IMR-90 (cell line): ENCODE results near the gene GAS7. TPM values are rescaled to one million over a fixed set of nuclear protein-coding genes. Genes with fewer than 3 reads are reported as not detected.

Source experiments
- ATAC-seq: fragments of 200-7000 bp; cut with Tn5 transposase; 2 replicates; pipeline ENCODE4 v1.9.1; 2020; ENCODE audit warnings: low read depth, mild to moderate bottlenecking, moderate library complexity
- BruUV-seq: library from RNA; stranded (reverse); fragments of 400-500 nt; replicated peaks from 2 replicates; lab custom pipeline; 2021; lab: Mats Ljungman, UMichigan
- CTCF ChIA-PET: fragments of 300-600 bp; formaldehyde crosslinking; extraction: SDS; loops from one replicate; lab custom pipeline; 2021; ENCODE audit warnings: antibody characterized with exemption; lab: Yijun Ruan, JAX
- POLR2A ChIA-PET: fragments of 300-600 bp; sonication (Branson Sonifier 250); formaldehyde crosslinking; loops from one replicate; lab custom pipeline; 2022; ENCODE audit warnings: antibody characterized with exemption; ENCODE audit not compliant: unreplicated experiment; lab: Charles Lee
- DNase-seq: peaks from one replicate; pipeline ENCODE4 v3.0.0; 2013
- H2AFZ ChIP-seq: replicated peaks from 2 replicates; pipeline ENCODE3; 2013; ENCODE audit warnings: low read length, mild to moderate bottlenecking; ENCODE audit not compliant: poor library complexity
- H2AK5ac ChIP-seq: 2 replicates; pipeline ENCODE4 v1.6.1; 2013; ENCODE audit warnings: low read depth, low read length, inconsistent platforms
- H2AK9ac ChIP-seq: replicated peaks from 2 replicates; pipeline ENCODE3; 2013; ENCODE audit warnings: mild to moderate bottlenecking, low read depth, low read length, moderate library complexity; ENCODE audit not compliant: poor library complexity
- H2BK120ac ChIP-seq: 2 replicates; pipeline ENCODE4 v1.6.1; 2013; ENCODE audit warnings: low read depth, low read length, inconsistent platforms
- H2BK15ac ChIP-seq: 3 replicates; pipeline ENCODE4 v1.6.1; 2013; ENCODE audit warnings: low read depth, low read length, inconsistent platforms
- H2BK20ac ChIP-seq: 2 replicates; pipeline ENCODE4 v1.6.1; 2013; ENCODE audit warnings: low read depth, mild to moderate bottlenecking, inconsistent platforms, low read length, moderate library complexity
- H2BK5ac ChIP-seq: 2 replicates; pipeline ENCODE4 v1.6.1; 2013; ENCODE audit warnings: mild to moderate bottlenecking, low read depth, low read length, inconsistent platforms; ENCODE audit not compliant: poor library complexity, severe bottlenecking
- H3K14ac ChIP-seq: replicated peaks from 2 replicates; pipeline ENCODE4 v1.6.1; 2013; ENCODE audit warnings: low read depth, low read length, inconsistent platforms
- H3K18ac ChIP-seq: 2 replicates; pipeline ENCODE4 v1.6.1; 2013; ENCODE audit warnings: low read depth, low read length, control low read depth
- H3K23ac ChIP-seq: 2 replicates; pipeline ENCODE4 v1.6.1; 2013; ENCODE audit warnings: low read depth, low read length, inconsistent platforms
- H3K27ac ChIP-seq: 2 replicates; pipeline ENCODE4 v1.5.1; 2013; ENCODE audit warnings: mild to moderate bottlenecking, control low read depth, low read length; ENCODE audit not compliant: insufficient read depth
- H3K27me3 ChIP-seq: 2 replicates; pipeline ENCODE4 v1.6.1; 2013; ENCODE audit warnings: low read length; ENCODE audit not compliant: control insufficient read depth, insufficient read depth
- H3K36me3 ChIP-seq: 2 replicates; pipeline ENCODE4 v1.6.1; 2013; ENCODE audit warnings: low read length, mixed read lengths; ENCODE audit not compliant: control insufficient read depth, insufficient read depth
- H3K4ac ChIP-seq: 2 replicates; pipeline ENCODE4 v1.6.1; 2013; ENCODE audit warnings: low read depth, low read length, inconsistent platforms
- H3K4me1 ChIP-seq: 2 replicates; pipeline ENCODE4 v1.6.1; 2013; ENCODE audit warnings: low read length, mixed read lengths; ENCODE audit not compliant: control insufficient read depth, insufficient read depth
- H3K4me2 ChIP-seq: 2 replicates; pipeline ENCODE4 v1.6.1; 2013; ENCODE audit warnings: low read depth, mild to moderate bottlenecking, control low read depth, low read length, moderate library complexity
- H3K4me3 ChIP-seq: 2 replicates; pipeline ENCODE4 v1.5.1; 2013; ENCODE audit warnings: low read depth, mild to moderate bottlenecking, control low read depth, low read length, moderate library complexity; ENCODE audit not compliant: insufficient read depth
- H3K56ac ChIP-seq: 2 replicates; pipeline ENCODE4 v1.6.1; 2013; ENCODE audit warnings: low read length, inconsistent platforms; ENCODE audit not compliant: insufficient read depth; ENCODE audit errors: extremely low read depth
- H3K79me1 ChIP-seq, 2 experiments: 2 replicates each; pipeline ENCODE4 v1.6.1; 2013; ENCODE audit warnings: low read length in 2 of 2, inconsistent platforms in 1 of 2, low read depth in 1 of 2
- H3K9ac ChIP-seq: 2 replicates; pipeline ENCODE4 v1.6.1; 2013; ENCODE audit warnings: low read depth, low read length, control low read depth
- H3K9me1 ChIP-seq: 2 replicates; pipeline ENCODE4 v1.6.1; 2013; ENCODE audit warnings: low read length, inconsistent platforms; ENCODE audit not compliant: insufficient read depth
- H3K9me3 ChIP-seq: 2 replicates; pipeline ENCODE4 v1.6.1; 2013; ENCODE audit warnings: low read length; ENCODE audit not compliant: control insufficient read depth, insufficient read depth
- H4K20me1 ChIP-seq: 2 replicates; pipeline ENCODE4 v1.6.1; 2013; ENCODE audit warnings: low read length, inconsistent platforms; ENCODE audit not compliant: insufficient read depth
- H4K5ac ChIP-seq: 2 replicates; pipeline ENCODE4 v1.6.1; 2013; ENCODE audit warnings: mild to moderate bottlenecking, low read depth, low read length, control low read depth
- H4K8ac ChIP-seq, 2 experiments: 2 replicates each; pipeline ENCODE4 v1.6.1; 2013; ENCODE audit warnings: low read depth in 2 of 2, low read length in 2 of 2, control low read depth in 1 of 2, inconsistent platforms in 1 of 2
- H4K91ac ChIP-seq: 2 replicates; pipeline ENCODE4 v1.6.1; 2013; ENCODE audit warnings: low read depth, low read length, inconsistent platforms; ENCODE audit not compliant: insufficient read depth
- BHLHE40 ChIP-seq: fragments of 150-350 bp; IDR thresholded peaks from 2 replicates; pipeline ENCODE4 v1.6.1; 2016; ENCODE audit warnings: mild to moderate bottlenecking, low read depth, low read length
- CEBPB ChIP-seq: IDR thresholded peaks from 2 replicates; pipeline ENCODE4 v1.6.1; 2012; ENCODE audit warnings: low read depth, low read length, improper control_type of control experiment
- CHD1 ChIP-seq: IDR thresholded peaks from 2 replicates; pipeline ENCODE4 v1.6.1; 2012; ENCODE audit warnings: low read depth, low read length, improper control_type of control experiment
- FOS ChIP-seq: fragments of 150-350 bp; IDR thresholded peaks from 2 replicates; pipeline ENCODE4 v1.6.1; 2016; ENCODE audit warnings: low read depth, low read length
- MAFK ChIP-seq: IDR thresholded peaks from 2 replicates; pipeline ENCODE4 v1.6.1; 2012; ENCODE audit warnings: low read depth, low read length, improper control_type of control experiment
- MAZ ChIP-seq: IDR thresholded peaks from 2 replicates; pipeline ENCODE4 v1.6.1; 2012; ENCODE audit warnings: low read depth, mild to moderate bottlenecking, low read length, improper control_type of control experiment, moderate library complexity, borderline replicate concordance
- MXI1 ChIP-seq: IDR thresholded peaks from 2 replicates; pipeline ENCODE4 v1.6.1; 2012; ENCODE audit warnings: low read depth, mild to moderate bottlenecking, low read length, moderate library complexity, borderline replicate concordance
- POLR2A ChIP-seq: IDR thresholded peaks from 2 replicates; pipeline ENCODE4 v1.6.1; 2012; ENCODE audit warnings: mild to moderate bottlenecking, low read depth, low read length
- RCOR1 ChIP-seq: IDR thresholded peaks from 2 replicates; pipeline ENCODE4 v1.6.1; 2012; ENCODE audit warnings: mild to moderate bottlenecking, low read length, improper control_type of control experiment; ENCODE audit not compliant: insufficient replicate concordance
- RFX5 ChIP-seq: IDR thresholded peaks from 2 replicates; pipeline ENCODE4 v1.8.0; 2012; ENCODE audit warnings: low read depth, mild to moderate bottlenecking, low read length, moderate library complexity
- SMC3 ChIP-seq: fragments of 150-350 bp; IDR thresholded peaks from 2 replicates; pipeline ENCODE4 v1.6.1; 2016; ENCODE audit warnings: low read depth, mild to moderate bottlenecking, antibody characterized with exemption, low read length, moderate library complexity
- WGBS, 2 experiments: methylation state at CpG; one replicate each; pipeline versions ENCODE4 v1.1.5 to v1.1.7; 2013; ENCODE audit warnings: missing lambda C conversion rate in 2 of 2; ENCODE audit not compliant: insufficient read length in 1 of 2; ENCODE audit errors: extremely low coverage in 2 of 2; 5-methylcytosine and 5-hydroxymethylcytosine counted together
- dilution Hi-C: fragments of 300-500 bp; cut with HindIII; formaldehyde crosslinking; loops from one replicate; pipeline ENCODE4 v1.14.3; 2018; ENCODE audit warnings: low sequenced_read_pairs; ENCODE audit not compliant: unreplicated experiment
- in situ Hi-C: fragments of 300-500 bp; cut with MboI; formaldehyde crosslinking; loops from 3 replicates; pipeline ENCODE4 v1.14.3; 2019; ENCODE audit warnings: low sequenced_read_pairs, inconsistent platforms, mixed read lengths
- intact Hi-C: fragments of 100-400 bp; cut with micrococcal nuclease; formaldehyde crosslinking; loops from 2 replicates; pipeline ENCODE4 v1.10.0; 2022
- polyA plus RNA-seq, 3 experiments: library from polyadenylated mRNA; depleted of rRNA; stranded (reverse); fragments of >200 nt; gene quantifications; 2 replicates each; pipeline ENCODE4 v1.2.3, GENCODE V29; 2012; ENCODE audit warnings: low replicate concordance in 1 of 3
- total RNA-seq: library from RNA; depleted of rRNA; stranded (reverse); fragments of >200 nt; gene quantifications from 2 replicates; pipeline ENCODE4 v1.2.3, GENCODE V29; 2012
- TF ChIP-seq, protein P1 (sequence below): conservative IDR thresholded peaks from 2 replicates; pipeline ENCODE4 v1.5.1; 2012; ENCODE audit warnings: mild to moderate bottlenecking, low read depth, low read length, improper control_type of control experiment
- TF ChIP-seq, protein P2 (sequence below): fragments of 150-350 bp; IDR thresholded peaks from 2 replicates; pipeline ENCODE4 v1.6.1; 2016; ENCODE audit warnings: low read depth, mild to moderate bottlenecking, low read length, moderate library complexity, borderline replicate concordance
- TF ChIP-seq, protein P3 (sequence below): fragments of 150-350 bp; IDR thresholded peaks from 2 replicates; pipeline ENCODE4 v1.6.1; 2017; ENCODE audit warnings: mild to moderate bottlenecking, antibody characterized with exemption, low read length, low read depth

Gene GAS7
- total and polyA plus RNA-seq, 2 of the 4 experiments (the other 2 are of a cell fraction), result 4.6 to 5.0 TPM

DNA sequence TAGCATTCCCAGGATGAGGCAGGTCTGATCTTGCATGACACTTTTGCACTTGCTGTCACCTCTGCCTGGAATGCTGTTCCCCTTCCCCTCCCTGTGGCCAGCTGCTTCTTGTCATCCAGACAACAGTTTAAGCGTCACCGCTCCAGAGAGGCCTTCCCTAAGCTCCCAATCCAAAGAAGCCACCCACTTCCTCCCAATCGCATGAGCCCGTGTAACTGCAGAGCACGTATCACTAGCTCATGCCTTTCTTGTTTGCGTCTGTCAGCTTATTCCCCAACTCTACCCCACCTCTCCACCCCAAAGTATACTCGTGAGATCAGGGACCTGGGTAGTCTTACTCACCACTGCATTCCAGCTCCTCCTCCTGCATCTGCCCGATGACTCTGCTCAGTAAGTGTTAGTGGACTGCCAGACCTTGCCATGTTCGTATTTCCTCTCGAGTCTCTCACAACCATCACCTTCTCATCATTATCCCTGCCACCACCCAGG is 92.8 kb downstream of the GAS7 start:
- peaks cover 6% of the 10 kb centered on the region; the same call in 1 of the 2 replicates for H3K9me1 ChIP-seq
- H3K9me3 ChIP-seq, result no peaks in the 10 kb centered on the region
- peak overlapping the region; percentile 33; the same call in 1 of the 2 replicates for H3K14ac ChIP-seq
- no peak overlapping the region for H3K9ac ChIP-seq
- no peak overlapping the region for H3K4me3 ChIP-seq
- ATAC-seq (peak; percentile 94), DNase-seq (peak; percentile 90)
- H3K4me1 ChIP-seq, result peaks cover 9% of the 10 kb centered on the region
- H3K27me3 ChIP-seq, result no peaks in the 10 kb centered on the region
- no peaks in the 10 kb centered on the region for H4K20me1 ChIP-seq
- H2BK20ac ChIP-seq, result peak overlapping the region; percentile 57; the same call in 1 of the 2 replicates
- no TSS peak for BruUV-seq
- ChIA-PET POLR2A (no interaction called here), CTCF (no interaction called here)
- intact Hi-C loops (no loop called here), dilution Hi-C loops (no loop called here), in situ Hi-C loops (no loop called here)
- H3K23ac ChIP-seq, result no peak overlapping the region
- no peak overlapping the region for H3K56ac ChIP-seq
- TF ChIP-seq, protein P1, sequence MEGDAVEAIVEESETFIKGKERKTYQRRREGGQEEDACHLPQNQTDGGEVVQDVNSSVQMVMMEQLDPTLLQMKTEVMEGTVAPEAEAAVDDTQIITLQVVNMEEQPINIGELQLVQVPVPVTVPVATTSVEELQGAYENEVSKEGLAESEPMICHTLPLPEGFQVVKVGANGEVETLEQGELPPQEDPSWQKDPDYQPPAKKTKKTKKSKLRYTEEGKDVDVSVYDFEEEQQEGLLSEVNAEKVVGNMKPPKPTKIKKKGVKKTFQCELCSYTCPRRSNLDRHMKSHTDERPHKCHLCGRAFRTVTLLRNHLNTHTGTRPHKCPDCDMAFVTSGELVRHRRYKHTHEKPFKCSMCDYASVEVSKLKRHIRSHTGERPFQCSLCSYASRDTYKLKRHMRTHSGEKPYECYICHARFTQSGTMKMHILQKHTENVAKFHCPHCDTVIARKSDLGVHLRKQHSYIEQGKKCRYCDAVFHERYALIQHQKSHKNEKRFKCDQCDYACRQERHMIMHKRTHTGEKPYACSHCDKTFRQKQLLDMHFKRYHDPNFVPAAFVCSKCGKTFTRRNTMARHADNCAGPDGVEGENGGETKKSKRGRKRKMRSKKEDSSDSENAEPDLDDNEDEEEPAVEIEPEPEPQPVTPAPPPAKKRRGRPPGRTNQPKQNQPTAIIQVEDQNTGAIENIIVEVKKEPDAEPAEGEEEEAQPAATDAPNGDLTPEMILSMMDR, result no peak
- TF ChIP-seq FOS (peak; percentile 57), MAZ (peak; percentile 49; the same call in 1 of the 2 replicates), MXI1 (no peak), BHLHE40 (peak; percentile 54; the same call in 1 of the 2 replicates), POLR2A (no peak), MAFK (peak; percentile 18; the same call in 1 of the 2 replicates), CHD1 (no peak), RCOR1 (peak; percentile 27), SMC3 (no peak), RFX5 (no peak), CEBPB (peak; percentile 78)
- TF ChIP-seq, protein P2, sequence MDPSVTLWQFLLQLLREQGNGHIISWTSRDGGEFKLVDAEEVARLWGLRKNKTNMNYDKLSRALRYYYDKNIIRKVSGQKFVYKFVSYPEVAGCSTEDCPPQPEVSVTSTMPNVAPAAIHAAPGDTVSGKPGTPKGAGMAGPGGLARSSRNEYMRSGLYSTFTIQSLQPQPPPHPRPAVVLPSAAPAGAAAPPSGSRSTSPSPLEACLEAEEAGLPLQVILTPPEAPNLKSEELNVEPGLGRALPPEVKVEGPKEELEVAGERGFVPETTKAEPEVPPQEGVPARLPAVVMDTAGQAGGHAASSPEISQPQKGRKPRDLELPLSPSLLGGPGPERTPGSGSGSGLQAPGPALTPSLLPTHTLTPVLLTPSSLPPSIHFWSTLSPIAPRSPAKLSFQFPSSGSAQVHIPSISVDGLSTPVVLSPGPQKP, result no peak
- TF ChIP-seq, protein P3, sequence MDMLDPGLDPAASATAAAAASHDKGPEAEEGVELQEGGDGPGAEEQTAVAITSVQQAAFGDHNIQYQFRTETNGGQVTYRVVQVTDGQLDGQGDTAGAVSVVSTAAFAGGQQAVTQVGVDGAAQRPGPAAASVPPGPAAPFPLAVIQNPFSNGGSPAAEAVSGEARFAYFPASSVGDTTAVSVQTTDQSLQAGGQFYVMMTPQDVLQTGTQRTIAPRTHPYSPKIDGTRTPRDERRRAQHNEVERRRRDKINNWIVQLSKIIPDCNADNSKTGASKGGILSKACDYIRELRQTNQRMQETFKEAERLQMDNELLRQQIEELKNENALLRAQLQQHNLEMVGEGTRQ, result no peak
- peak overlapping the region; percentile 51 for H3K27ac ChIP-seq
- H4K5ac ChIP-seq, result peak overlapping the region; percentile 61
- peak overlapping the region; percentile 61; the same call in 1 of the 2 replicates for H2BK120ac ChIP-seq
- peak overlapping the region; percentile 26 for H3K18ac ChIP-seq
- H4K8ac ChIP-seq, result peak overlapping the region; percentile 3 to 65; a peak in 2 of 4 replicates
- H3K36me3 ChIP-seq, result no peaks in the 10 kb centered on the region
- H3K4ac ChIP-seq, result peak overlapping the region; percentile 73
- no peak overlapping the region; the same call in 1 of the 2 replicates for H4K91ac ChIP-seq
- H2AFZ ChIP-seq, result peak overlapping the region; percentile 75
- H3K79me1 ChIP-seq, result peaks cover 3 to 4% of the 10 kb centered on the region in 2 experiments; a peak in 1 of 4 replicates
- H3K4me2 ChIP-seq, result peak overlapping the region; percentile 34
- H2AK5ac ChIP-seq, result peak overlapping the region; percentile 79
- WGBS, 2 experiments, result 33% methylated on average over 2 of the region's 10 CpGs; no CpG with 5 or more reads in 1 of the 2 experiments
- H2BK15ac ChIP-seq, result peak overlapping the region; percentile 59; the same call in 1 of the 3 replicates
- H2BK5ac ChIP-seq, result peak overlapping the region; percentile 64
- no peak overlapping the region for H2AK9ac ChIP-seq
